Stimulated activated naive CD8-positive, alpha-beta T cell treated with anti-CD3 and anti-CD28 coated beads, Interleukin-15, amount 100 ng/mL, for 72 hours (primary cell): ENCODE measurements around the gene SLC2A14.

Source experiments
- ATAC-seq: fragments of 150-1000 bp; cut with Tn5 transposase; 2 replicates; pipeline ENCODE4 v1.10.0; 2021; ENCODE audit warnings: mild to moderate bottlenecking, moderate library complexity
- DNase-seq, 2 donors: peaks; one replicate each; pipeline ENCODE4 v3.0.0; 2021 to 2022
- H3K27ac Mint-ChIP-seq, 2 donors: one replicate each; pipeline ENCODE4 v1.8.0; 2022; ENCODE audit warnings: mild to moderate bottlenecking in 2 of 2, mixed read lengths in 2 of 2, moderate library complexity in 2 of 2
- H3K27me3 Mint-ChIP-seq: one replicate; pipeline ENCODE4 v1.8.0; 2022; ENCODE audit warnings: mixed read lengths
- H3K4me1 Mint-ChIP-seq: one replicate; pipeline ENCODE4 v1.8.0; 2022; ENCODE audit warnings: mild to moderate bottlenecking, mixed read lengths
- H3K4me3 Mint-ChIP-seq, 2 donors: one replicate each; pipeline ENCODE4 v1.8.0; 2022; ENCODE audit warnings: mild to moderate bottlenecking in 2 of 2, mixed read lengths in 2 of 2, moderate library complexity in 1 of 2
- H3K9me3 Mint-ChIP-seq, 2 donors: one replicate each; pipeline ENCODE4 v1.8.0; 2022; ENCODE audit warnings: mixed read lengths in 2 of 2

Gene SLC2A14

DNA sequence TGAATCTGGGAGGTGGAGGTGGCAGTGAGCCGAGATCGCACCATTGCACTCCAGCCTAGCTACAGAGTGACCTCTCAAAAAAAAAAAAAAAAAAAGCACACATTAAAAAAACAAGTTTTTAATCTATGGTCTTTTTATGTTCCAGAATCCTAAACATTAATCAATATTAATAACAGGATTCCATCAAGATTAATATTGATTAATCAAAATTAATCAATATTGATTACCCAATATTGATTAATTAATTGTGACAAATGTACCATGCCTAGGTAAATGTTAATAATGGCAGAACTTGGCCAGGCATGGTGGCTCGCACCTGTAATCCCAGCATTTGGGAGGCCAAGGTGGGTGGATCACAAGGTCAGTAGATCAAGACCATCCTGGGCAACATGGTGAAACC lies 91.4 kb downstream of the SLC2A14 start:
- Mint-ChIP-seq H3K27ac (no peak overlapping the region), H3K27me3 (no peaks in the 10 kb centered on the region), H3K9me3 (no peaks in the 10 kb centered on the region), H3K4me1 (no peaks in the 10 kb centered on the region), H3K4me3 (no peak overlapping the region)
- ATAC-seq: no peak
- DNase-seq: no peak

DNA sequence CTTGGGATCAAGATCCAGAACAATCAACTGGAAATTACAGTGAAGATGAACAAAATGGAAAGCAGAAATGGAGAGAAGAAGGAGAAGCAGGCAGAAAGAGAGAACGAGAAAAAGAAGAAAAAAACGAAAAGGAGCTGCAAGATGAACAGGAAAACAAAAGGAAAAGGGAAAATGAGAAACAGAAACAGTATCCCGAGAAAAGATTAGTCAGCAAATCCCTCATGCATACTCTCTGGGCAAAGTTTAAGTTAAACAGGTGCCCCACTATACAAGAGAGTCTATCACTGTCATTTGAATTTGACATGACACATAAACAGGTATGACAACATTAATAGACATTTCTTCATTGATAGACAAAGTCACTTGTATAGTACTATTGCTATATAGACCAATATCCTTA lies 102.7 kb downstream of the SLC2A14 start:
- Mint-ChIP-seq H3K27me3 (no peaks in the 10 kb centered on the region), H3K27ac (no peak overlapping the region), H3K9me3 (no peaks in the 10 kb centered on the region), H3K4me1 (no peaks in the 10 kb centered on the region), H3K4me3 (no peak overlapping the region)
- DNase-seq (no peak), ATAC-seq (no peak)
